Neural crest cell (in vitro differentiated cells): Measurements from ENCODE around the gene ZNF524. TPM values are rescaled to one million over a fixed set of nuclear protein-coding genes. Genes with fewer than 3 reads are reported as not detected.

Experiments used
- DNase-seq: peaks from one replicate; pipeline ENCODE4 v3.0.0; 2021; ENCODE audit warnings: low read depth, mixed read lengths, low spot score
- H3K27ac Mint-ChIP-seq: one replicate; pipeline ENCODE4 v1.8.0; 2021; ENCODE audit warnings: mild to moderate bottlenecking, mixed read lengths; ENCODE audit not compliant: unreplicated experiment
- H3K27me3 Mint-ChIP-seq: 2 replicates; pipeline ENCODE4 v1.8.0; 2021; ENCODE audit warnings: low read depth, mild to moderate bottlenecking, mixed read lengths
- H3K36me3 Mint-ChIP-seq: 2 replicates; pipeline ENCODE4 v1.8.0; 2021; ENCODE audit warnings: low read depth, mild to moderate bottlenecking, mixed read lengths
- H3K4me1 Mint-ChIP-seq: 2 replicates; pipeline ENCODE4 v1.8.0; 2021; ENCODE audit warnings: mixed read lengths
- H3K4me3 Mint-ChIP-seq: one replicate; pipeline ENCODE4 v1.8.0; 2021; ENCODE audit warnings: mild to moderate bottlenecking, mixed read lengths
- H3K9me3 Mint-ChIP-seq: 2 replicates; pipeline ENCODE4 v1.8.0; 2021; ENCODE audit warnings: mixed read lengths
- total RNA-seq: library from RNA; stranded (reverse); gene quantifications from 2 replicates; pipeline ENCODE4 v1.2.1, GENCODE V29; 2021
- TF ChIP-seq, protein P1 (sequence below): fragments of 200-600 bp; sonication (generic); conservative IDR thresholded peaks from 2 replicates; pipeline ENCODE4 v1.5.0; 2021; ENCODE audit warnings: antibody characterized with exemption, mild to moderate bottlenecking

The ZNF524 gene
- total RNA-seq, 1 donor from 2014 or later, result 6.1 TPM

DNA sequence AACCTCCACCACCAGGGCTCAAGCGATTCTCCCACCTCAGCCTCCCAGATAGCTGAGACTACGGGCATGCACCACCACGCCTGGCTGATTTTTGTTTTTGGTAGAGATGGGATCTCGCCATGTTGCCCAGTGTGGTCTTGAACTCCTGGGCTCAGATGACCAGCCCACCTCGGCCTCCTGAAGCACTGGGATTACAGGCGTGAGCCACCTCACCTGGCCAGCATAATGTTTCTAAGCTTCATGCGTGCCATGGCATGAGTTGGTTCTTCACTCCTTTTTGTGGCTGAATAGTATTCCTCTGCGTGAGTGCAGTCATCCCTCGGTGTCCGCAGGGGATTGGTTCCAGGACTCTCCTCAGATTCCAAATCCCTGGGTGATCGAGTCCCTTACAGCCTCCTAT, 15.2 kb upstream of the ZNF524 start:
- TF ChIP-seq, protein P1, sequence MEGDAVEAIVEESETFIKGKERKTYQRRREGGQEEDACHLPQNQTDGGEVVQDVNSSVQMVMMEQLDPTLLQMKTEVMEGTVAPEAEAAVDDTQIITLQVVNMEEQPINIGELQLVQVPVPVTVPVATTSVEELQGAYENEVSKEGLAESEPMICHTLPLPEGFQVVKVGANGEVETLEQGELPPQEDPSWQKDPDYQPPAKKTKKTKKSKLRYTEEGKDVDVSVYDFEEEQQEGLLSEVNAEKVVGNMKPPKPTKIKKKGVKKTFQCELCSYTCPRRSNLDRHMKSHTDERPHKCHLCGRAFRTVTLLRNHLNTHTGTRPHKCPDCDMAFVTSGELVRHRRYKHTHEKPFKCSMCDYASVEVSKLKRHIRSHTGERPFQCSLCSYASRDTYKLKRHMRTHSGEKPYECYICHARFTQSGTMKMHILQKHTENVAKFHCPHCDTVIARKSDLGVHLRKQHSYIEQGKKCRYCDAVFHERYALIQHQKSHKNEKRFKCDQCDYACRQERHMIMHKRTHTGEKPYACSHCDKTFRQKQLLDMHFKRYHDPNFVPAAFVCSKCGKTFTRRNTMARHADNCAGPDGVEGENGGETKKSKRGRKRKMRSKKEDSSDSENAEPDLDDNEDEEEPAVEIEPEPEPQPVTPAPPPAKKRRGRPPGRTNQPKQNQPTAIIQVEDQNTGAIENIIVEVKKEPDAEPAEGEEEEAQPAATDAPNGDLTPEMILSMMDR, result no peak
- Mint-ChIP-seq H3K27me3 (no peaks in the 10 kb centered on the region), H3K9me3 (no peaks in the 10 kb centered on the region), H3K36me3 (peaks cover 2% of the 10 kb centered on the region), H3K27ac (no peak overlapping the region), H3K4me1 (peaks cover 43% of the 10 kb centered on the region), H3K4me3 (peak overlapping the region; percentile 96)
- no peak for DNase-seq

- H3K27ac Mint-ChIP-seq, result peak overlapping the region; percentile 85
- peak overlapping the region; percentile 96 for H3K4me3 Mint-ChIP-seq
- no peaks in the 10 kb centered on the region for H3K36me3 Mint-ChIP-seq
- TF ChIP-seq, protein P1, result no peak
- peak; percentile 73 for DNase-seq
- H3K9me3 Mint-ChIP-seq, result no peaks in the 10 kb centered on the region
- no peaks in the 10 kb centered on the region for H3K27me3 Mint-ChIP-seq
- peaks cover 41% of the 10 kb centered on the region for H3K4me1 Mint-ChIP-seq
These were observed 14.3 kb upstream of the ZNF524 start for GRCh38 chr19:55585658-55586339.

GRCh38 chr19:55586976-55587668, 13.0 kb upstream of the ZNF524 start:
- Mint-ChIP-seq H3K27ac (peak overlapping the region; percentile 97), H3K27me3 (no peaks in the 10 kb centered on the region), H3K9me3 (no peaks in the 10 kb centered on the region), H3K4me3 (peak overlapping the region; percentile 96), H3K36me3 (peaks cover 4% of the 10 kb centered on the region), H3K4me1 (peaks cover 34% of the 10 kb centered on the region)
- peak; percentile 96 for DNase-seq
- TF ChIP-seq, protein P1, result no peak

DNA sequence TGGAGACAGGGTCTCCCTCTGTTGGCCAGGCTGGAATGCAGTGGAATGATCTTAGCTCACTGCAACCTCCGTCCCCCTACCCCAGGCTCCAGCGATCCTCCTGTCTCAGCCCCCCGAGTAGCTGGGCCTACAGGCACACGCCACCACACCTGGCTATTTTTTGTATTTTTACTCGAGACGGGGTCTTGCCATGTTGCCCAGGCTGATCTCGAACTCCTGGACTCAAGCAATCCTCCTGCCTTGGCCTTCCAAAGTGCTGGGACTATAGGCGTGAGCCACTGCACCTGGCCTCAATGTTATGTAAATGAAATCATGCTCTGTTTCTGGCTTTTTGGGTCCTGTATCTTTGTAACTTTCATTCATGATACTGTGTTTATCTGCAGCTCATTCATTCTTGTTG, 11.3 kb upstream of the ZNF524 start:
- peak overlapping the region; percentile 29 for H3K4me3 Mint-ChIP-seq
- H3K27me3 Mint-ChIP-seq, result no peaks in the 10 kb centered on the region
- H3K36me3 Mint-ChIP-seq, result peaks cover 4% of the 10 kb centered on the region
- no peaks in the 10 kb centered on the region for H3K9me3 Mint-ChIP-seq
- H3K27ac Mint-ChIP-seq, result no peak overlapping the region
- H3K4me1 Mint-ChIP-seq, result peaks cover 34% of the 10 kb centered on the region
- TF ChIP-seq, protein P1, result no peak
- DNase-seq, result no peak

DNA sequence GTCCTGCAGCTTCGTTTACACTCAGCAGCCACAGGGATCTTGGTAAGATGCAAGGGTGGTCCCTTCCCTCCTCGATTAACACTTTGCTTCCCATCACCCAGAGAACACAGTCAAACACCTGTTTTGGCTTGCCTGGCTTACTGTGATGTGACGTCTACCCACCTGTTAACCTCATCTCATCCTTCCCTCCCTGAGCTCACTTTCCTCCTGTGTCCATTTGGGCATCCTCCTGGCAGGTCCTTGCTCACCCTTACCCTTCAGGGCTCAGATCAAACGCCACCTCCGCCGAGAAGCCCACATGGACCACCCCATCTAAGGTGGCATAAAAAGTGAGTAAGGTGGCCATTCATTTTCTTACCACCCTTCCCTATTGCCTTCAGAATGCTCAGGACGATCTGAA, 10.0 kb upstream of the ZNF524 start:
- no peaks in the 10 kb centered on the region for H3K9me3 Mint-ChIP-seq
- peaks cover 28% of the 10 kb centered on the region for H3K4me1 Mint-ChIP-seq
- TF ChIP-seq, protein P1, result no peak
- no peak for DNase-seq
- H3K27ac Mint-ChIP-seq, result no peak overlapping the region
- H3K4me3 Mint-ChIP-seq, result peak overlapping the region; percentile 57
- H3K36me3 Mint-ChIP-seq, result peaks cover 9% of the 10 kb centered on the region
- no peaks in the 10 kb centered on the region for H3K27me3 Mint-ChIP-seq
